HG03457 (cell line): ENCODE results near the gene PROK1.
"Not testable (repeated sequence)": the region's sequence is repeated elsewhere in the genome, so short reads cannot be mapped to it uniquely, and the experiment has no call there.

Experiments used
- ATAC-seq: cut with Tn5 transposase; IDR thresholded peaks from one replicate; pipeline ENCODE4 v1.9.1; 2021; ENCODE audit warnings: moderate number of reproducible peaks; ENCODE audit not compliant: unreplicated experiment

The PROK1 gene

GRCh38 chr1:110450929-110451328 lies at the start of gene PROK1:
Gene PROK1, plus strand, starts transcription at chr1:110451149. Its CDS starts 68 bp downstream, at chr1:110451217.
- ATAC-seq = no peak

DNA sequence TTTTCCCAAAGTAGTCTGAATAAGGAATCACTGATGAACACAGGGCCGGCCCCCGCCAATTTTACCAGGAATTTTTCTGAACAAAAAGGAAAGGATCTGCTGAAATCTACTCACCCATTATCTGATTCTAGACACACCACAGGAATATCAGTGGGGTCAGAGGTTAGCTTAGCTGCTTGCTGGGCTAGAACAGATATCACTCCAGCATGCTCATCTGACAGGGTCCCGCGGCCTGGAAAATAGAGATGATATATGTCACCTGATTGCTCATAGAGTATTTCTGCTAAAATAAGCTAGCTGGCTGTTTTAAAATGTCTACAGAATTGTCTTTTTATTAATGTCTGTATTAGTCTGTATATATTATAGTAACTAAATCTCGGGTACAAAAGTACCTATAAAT lies 47.1 kb upstream of the PROK1 start:
- ATAC-seq = no peak

- ATAC-seq = no peak
Observed at GRCh38 chr1:110404401-110404800, 46.5 kb upstream of the PROK1 start.

DNA sequence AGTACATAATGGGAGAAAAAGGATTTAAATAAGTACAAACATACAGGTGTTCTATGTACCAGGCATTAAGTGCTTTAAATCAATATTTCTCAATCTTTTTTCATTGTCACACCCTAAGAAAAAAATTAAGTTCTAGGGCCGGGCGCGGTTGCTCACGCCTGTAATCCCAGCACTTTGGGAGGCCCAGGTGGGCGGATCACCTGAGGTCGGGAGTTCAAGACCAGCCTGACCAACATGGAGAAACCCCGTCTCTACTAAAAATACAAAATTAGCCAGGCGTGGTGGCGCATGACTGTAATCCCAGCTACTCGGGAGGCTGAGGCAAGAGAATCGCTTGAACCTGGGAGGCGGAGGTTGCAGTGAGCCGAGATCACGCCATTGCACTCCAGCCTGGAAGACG lies 44.5 kb upstream of the PROK1 start:
- not testable (repeated sequence) for ATAC-seq

DNA sequence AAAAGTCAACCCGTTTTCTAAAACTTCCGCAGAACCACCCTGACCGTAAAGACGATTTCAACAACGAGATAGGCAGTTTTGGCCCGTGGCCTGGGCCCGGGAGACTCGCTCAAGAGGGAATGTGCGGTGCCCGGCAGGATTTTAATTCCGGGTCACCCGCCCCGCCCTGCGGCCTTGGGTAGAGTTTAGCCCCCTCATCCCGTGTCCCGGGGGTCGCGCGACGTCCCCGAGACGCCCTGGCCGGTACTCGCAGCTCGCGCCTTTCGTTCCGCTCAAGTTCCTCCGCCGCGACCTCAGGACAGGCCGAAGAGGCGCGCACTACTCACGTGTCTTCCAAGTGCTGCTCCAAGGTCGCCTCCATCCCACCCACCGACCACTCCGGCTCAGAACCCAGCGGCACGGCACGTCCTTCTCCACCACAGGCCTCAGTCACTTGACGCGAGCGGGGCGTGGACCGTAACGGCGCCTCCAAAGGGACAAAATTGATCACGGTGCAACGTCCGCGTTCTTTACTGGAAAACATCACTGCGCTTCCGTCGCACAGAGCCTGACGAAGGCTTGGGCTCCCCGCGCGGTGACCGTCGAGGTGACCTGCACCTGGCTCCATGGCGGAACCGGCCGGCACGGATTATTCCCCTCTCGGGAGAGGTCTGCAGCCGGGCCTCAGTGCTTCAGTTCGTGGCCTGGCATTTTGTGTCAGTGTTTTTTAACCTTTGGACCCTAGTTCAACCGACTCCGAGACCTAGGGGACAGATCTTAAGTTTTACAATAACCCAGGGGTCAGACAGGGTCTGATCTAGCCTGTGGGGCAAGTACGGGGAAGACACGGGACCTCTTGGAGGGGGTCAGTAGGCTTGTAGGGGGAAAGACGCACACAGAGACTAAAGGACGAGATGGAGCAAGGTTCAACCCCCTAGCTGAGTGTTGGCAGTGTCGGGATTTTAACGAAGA lies 43.4 kb upstream of the PROK1 start, which contains the start of gene LAMTOR5:
TSS of gene LAMTOR5 (minus strand) at position 435 of the 951 bp plus-strand sequence. CDS start at position 361, 74 bp downstream.
- ATAC-seq = peak; percentile 75

DNA sequence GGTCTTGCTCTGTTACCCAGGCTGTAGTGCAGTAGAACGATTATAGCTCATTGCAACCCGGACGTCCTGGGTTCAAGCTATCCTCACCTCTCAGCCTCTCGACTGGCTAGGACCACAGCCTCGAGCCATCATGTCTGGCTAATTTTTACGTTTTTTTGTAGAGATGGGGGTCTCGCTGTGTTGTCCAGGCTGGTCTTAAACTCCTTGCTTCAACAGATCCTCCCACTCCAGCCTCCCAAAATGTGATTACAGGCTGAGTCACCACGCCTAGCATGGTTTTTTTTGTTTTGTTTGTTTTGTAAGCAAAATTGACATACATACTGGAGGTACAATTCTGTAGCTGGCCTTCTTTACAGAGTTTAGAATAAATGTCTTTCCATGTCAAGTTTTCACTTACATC lies 42.5 kb upstream of the PROK1 start:
- ATAC-seq = no peak

GRCh38 chr1:110409316-110409715 lies 41.6 kb upstream of the PROK1 start:
- ATAC-seq = no peak

DNA sequence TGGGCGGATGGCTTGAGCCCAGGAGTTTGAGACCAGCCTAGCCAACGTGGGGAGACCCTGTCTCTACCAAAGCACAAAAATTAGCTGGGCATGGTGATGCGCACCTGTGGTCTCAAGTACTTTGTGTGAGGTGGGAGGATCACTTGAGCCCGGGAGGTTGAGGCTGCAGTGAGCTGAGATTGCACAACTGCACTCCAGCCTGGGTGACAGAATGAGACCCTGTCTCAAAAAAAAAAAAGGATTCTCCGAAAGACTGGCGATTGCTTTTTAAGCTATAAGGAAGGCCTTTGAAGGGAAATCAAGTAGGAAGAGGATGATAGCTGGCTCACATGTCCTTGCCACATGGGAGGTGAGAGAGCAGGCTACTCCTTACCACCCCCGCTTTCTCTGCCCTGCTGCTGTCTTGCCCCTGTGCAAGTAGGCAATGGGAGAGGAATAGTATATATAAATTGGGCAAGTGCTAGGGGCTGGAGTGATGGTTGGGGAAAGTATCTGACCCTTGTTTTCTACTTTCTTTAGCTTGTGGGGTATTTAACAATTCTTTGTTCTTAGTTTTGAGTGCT lies 39.7 kb upstream of the PROK1 start:
- no peak for ATAC-seq

DNA sequence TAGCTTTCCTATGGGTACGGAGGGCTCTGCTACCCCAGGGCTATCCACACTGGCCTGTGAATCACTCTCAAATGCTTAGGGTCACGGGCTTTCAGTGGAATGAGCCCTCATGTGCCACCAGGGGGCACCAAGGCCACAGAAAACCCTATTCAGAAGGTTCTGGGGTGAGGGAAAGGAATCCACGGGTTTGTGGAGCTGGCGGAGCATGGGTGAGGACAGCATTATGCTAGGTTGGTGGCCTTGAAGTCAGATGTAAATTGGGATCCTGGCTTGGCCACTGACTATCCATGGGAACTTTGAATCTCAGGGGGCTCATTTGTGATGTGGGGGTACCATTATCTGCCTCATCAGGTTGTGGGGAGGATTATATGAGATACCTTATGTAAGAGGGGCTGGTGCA lies 38.4 kb upstream of the PROK1 start:
- ATAC-seq = no peak

DNA sequence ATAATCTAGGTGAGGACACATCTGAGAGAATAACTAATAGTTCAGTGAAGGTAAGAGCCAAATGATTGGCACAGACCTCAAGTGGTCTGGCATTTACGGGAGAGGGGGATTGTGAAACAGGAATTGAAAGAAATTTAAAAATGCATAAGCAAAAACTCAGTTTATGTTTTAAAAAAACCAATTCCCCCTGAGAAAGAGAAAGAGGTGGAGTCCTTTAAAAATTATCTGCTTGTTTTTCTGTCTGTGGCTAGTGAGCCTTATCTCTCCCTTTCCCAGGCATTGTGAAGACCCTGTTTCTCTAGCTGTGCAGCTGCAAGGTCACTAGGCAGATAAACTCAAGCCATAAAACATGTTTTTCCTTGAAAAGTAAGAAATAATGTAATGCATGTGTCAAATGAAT lies 37.9 kb upstream of the PROK1 start:
- ATAC-seq = not testable (repeated sequence)

DNA sequence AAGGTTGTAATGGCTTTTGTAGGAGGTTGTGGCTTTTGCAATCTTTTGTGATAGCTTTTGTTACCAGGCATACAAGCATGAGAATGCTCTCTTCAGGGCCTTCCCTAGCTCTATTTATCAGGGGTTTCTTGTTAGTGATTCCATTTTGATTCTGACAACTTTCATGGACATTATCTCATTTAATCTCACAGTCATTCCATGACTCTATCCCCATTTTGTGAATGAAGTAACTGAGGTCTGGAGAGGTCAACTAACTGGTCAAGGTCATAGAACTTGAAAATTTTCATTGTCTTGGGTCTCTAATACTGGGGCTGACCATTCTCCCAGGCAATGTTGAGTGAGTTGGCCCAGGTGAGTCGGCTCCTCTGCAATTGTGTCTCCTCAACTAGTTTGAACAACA lies 32.2 kb upstream of the PROK1 start:
- ATAC-seq = no peak

- ATAC-seq = no peak
Observed at GRCh38 chr1:110420023-110420662, 30.8 kb upstream of the PROK1 start.

GRCh38 chr1:110420874-110421793 lies 29.8 kb upstream of the PROK1 start:
- no peak for ATAC-seq

GRCh38 chr1:110424699-110425611 lies 26.0 kb upstream of the PROK1 start:
- ATAC-seq = no peak

GRCh38 chr1:110425612-110426152 lies 25.3 kb upstream of the PROK1 start:
- no peak for ATAC-seq

DNA sequence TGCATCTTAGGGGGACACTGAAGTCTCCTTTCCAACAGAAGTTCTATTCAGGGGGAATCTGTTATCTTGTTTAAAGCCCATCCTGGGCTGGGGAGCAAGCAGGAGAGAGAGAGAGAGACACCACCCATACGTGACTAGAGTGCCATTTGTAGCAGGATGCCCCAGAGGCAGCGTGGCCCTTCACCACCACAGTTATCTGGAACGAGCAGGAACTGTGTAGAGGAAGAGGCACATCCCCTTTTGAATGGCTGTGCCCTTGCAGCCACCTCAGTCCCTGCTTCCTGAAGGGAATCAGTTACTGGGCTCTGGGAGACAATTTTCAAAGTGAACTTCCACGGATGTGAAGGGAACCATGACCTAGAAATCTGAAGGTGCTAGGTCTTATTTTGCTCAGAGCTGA lies 24.1 kb upstream of the PROK1 start:
- ATAC-seq = no peak

GRCh38 chr1:110428946-110429345 lies 22.0 kb upstream of the PROK1 start:
- ATAC-seq = no peak

GRCh38 chr1:110430366-110430765 lies 20.6 kb upstream of the PROK1 start:
- no peak for ATAC-seq

- no peak for ATAC-seq
Observed at GRCh38 chr1:110430901-110431300, 20.0 kb upstream of the PROK1 start.
